Stromal cell of bone marrow (primary cell): ENCODE measurements around the gene DUSP11.
"Not testable (repeated sequence)": the region's sequence is repeated elsewhere in the genome, so short reads cannot be mapped to it uniquely, and the experiment has no call there.

Source experiments
- DNase-seq: peaks from one replicate; pipeline ENCODE4 v3.0.0-alpha.2; 2012; ENCODE audit warnings: low read depth

The DUSP11 gene

GRCh38 chr2:73772819-73773218 is 7.1 kb downstream of the DUSP11 start:
- DNase-seq: no peak

- DNase-seq: no peak
Measured at GRCh38 chr2:73770725-73771124, 9.2 kb downstream of the DUSP11 start.

GRCh38 chr2:73766994-73767393 is 12.9 kb downstream of the DUSP11 start:
- DNase-seq: no peak

- DNase-seq: no peak
Measured at GRCh38 chr2:73766349-73766748, 13.6 kb downstream of the DUSP11 start.

GRCh38 chr2:73764945-73765344 is 15.0 kb downstream of the DUSP11 start:
- DNase-seq: no peak

GRCh38 chr2:73762571-73762970 is 17.3 kb downstream of the DUSP11 start:
- no peak for DNase-seq

GRCh38 chr2:73759904-73760303 is 20.0 kb downstream of the DUSP11 start:
- DNase-seq: no peak

GRCh38 chr2:73759285-73759764 is 20.6 kb downstream of the DUSP11 start:
- DNase-seq: no peak

GRCh38 chr2:73754332-73754731 is 25.6 kb downstream of the DUSP11 start:
- DNase-seq: not testable (repeated sequence)

- no peak for DNase-seq
Measured at GRCh38 chr2:73749314-73749713, 30.6 kb downstream of the DUSP11 start.

- no peak for DNase-seq
Measured at GRCh38 chr2:73746877-73747208, 33.1 kb downstream of the DUSP11 start.

- DNase-seq: no peak
Measured at GRCh38 chr2:73746015-73746876, 33.7 kb downstream of the DUSP11 start.

- no peak for DNase-seq
Measured at GRCh38 chr2:73740767-73741166, 39.1 kb downstream of the DUSP11 start.

GRCh38 chr2:73739101-73739500 is 40.8 kb downstream of the DUSP11 start:
- no peak for DNase-seq

- peak; percentile 96 for DNase-seq
Measured at GRCh38 chr2:73736855-73737779, 42.8 kb downstream of the DUSP11 start, which contains the start of gene TPRKB. TSS of gene TPRKB (minus strand) at chr2:73737345. CDS start at chr2:73734569, 2,776 bp downstream.

- DNase-seq: no peak
Measured at GRCh38 chr2:73736378-73736777, 43.5 kb downstream of the DUSP11 start.

GRCh38 chr2:73730810-73731209 is 49.1 kb downstream of the DUSP11 start:
- no peak for DNase-seq

GRCh38 chr2:73728711-73729110 is 51.2 kb downstream of the DUSP11 start:
- no peak for DNase-seq

- DNase-seq: no peak
Measured at GRCh38 chr2:73728043-73728442, 51.9 kb downstream of the DUSP11 start.

GRCh38 chr2:73726657-73727056 is 53.2 kb downstream of the DUSP11 start:
- not testable (repeated sequence) for DNase-seq

GRCh38 chr2:73718851-73719621 is 60.9 kb downstream of the DUSP11 start:
- no peak for DNase-seq

GRCh38 chr2:73718421-73718820 is 61.5 kb downstream of the DUSP11 start:
- no peak for DNase-seq
